ENCODE results near the gene HDAC4.

- TF ChIP-seq GATA2 (IDR thresholded peaks at IDR 0.05; ENCODE audit: low read depth, low read length) (no peak), GATA3 (IDR thresholded peaks at IDR 0.05; ENCODE audit: low read depth, low read length) (no peak)
Observed at GRCh38 chr2:239130041-239130440, 270.8 kb downstream of the HDAC4 start.

All from SH-SY5Y (cell line).